Bronchial epithelial cell (primary cell): ENCODE data around the gene KCTD16. TPM values are rescaled to one million over a fixed set of nuclear protein-coding genes. Genes with fewer than 3 reads are reported as not detected.

Source experiments
- DNase-seq: peaks from one replicate; pipeline ENCODE4 v3.0.0-alpha.2; 2010; ENCODE audit warnings: low read depth
- FAIRE-seq: peaks from 2 replicates; lab custom pipeline; 2011; peaks lifted over from hg19 to GRCh38; lab: Jason Lieb, UNC
- H3K27me3 ChIP-seq: 2 replicates; pipeline ENCODE4 v1.5.1; 2011; ENCODE audit warnings: low read length; ENCODE audit not compliant: control insufficient read depth, insufficient read depth
- H3K36me3 ChIP-seq: 2 replicates; pipeline ENCODE4 v1.5.1; 2011; ENCODE audit warnings: low read length; ENCODE audit not compliant: control insufficient read depth, insufficient read depth
- H3K4me3 ChIP-seq: 2 replicates; pipeline ENCODE4 v1.5.1; 2011; ENCODE audit warnings: mild to moderate bottlenecking, low read depth, low read length, control low read depth
- CTCF ChIP-seq: IDR thresholded peaks from 2 replicates; pipeline ENCODE4 v1.5.1; 2011; ENCODE audit warnings: mild to moderate bottlenecking, moderate library complexity, low read length, control low read depth, inconsistent platforms; ENCODE audit not compliant: insufficient read depth, severe bottlenecking
- total RNA-seq: library from RNA; depleted of rRNA; stranded (reverse); fragments of >200 nt; gene quantifications from 2 replicates; pipeline ENCODE4 v1.2.1, GENCODE V29; 2014

KCTD16 gene
- total RNA-seq, 1 donor from 2014 or later, result under 0.01 TPM

- no peak overlapping the region for H3K4me3 ChIP-seq
- FAIRE-seq (no peak), DNase-seq (no peak)
- TF ChIP-seq CTCF, result no peak
- no peaks in the 10 kb centered on the region for H3K27me3 ChIP-seq
- H3K36me3 ChIP-seq, result no peaks in the 10 kb centered on the region
Observed at GRCh38 chr5:144422018-144422727, 251.5 kb downstream of the KCTD16 start.

GRCh38 chr5:144427866-144428265, 257.2 kb downstream of the KCTD16 start:
- DNase-seq (no peak), FAIRE-seq (no peak)
- no peak for TF ChIP-seq CTCF
- Histone ChIP-seq H3K36me3 (no peaks in the 10 kb centered on the region), H3K4me3 (no peak overlapping the region), H3K27me3 (no peaks in the 10 kb centered on the region)

- H3K36me3 ChIP-seq, result no peaks in the 10 kb centered on the region
- TF ChIP-seq CTCF, result no peak
- DNase-seq (no peak), FAIRE-seq (no peak)
- H3K27me3 ChIP-seq, result no peaks in the 10 kb centered on the region
- H3K4me3 ChIP-seq, result no peak overlapping the region
Observed at GRCh38 chr5:144428326-144428725, 257.7 kb downstream of the KCTD16 start.

GRCh38 chr5:144429405-144429804, 258.7 kb downstream of the KCTD16 start:
- TF ChIP-seq CTCF, result no peak
- Histone ChIP-seq H3K36me3 (no peaks in the 10 kb centered on the region), H3K27me3 (no peaks in the 10 kb centered on the region), H3K4me3 (no peak overlapping the region)
- no peak for FAIRE-seq
- DNase-seq, result no peak

GRCh38 chr5:144429905-144430304, 259.2 kb downstream of the KCTD16 start:
- Histone ChIP-seq H3K27me3 (no peaks in the 10 kb centered on the region), H3K4me3 (no peak overlapping the region), H3K36me3 (no peaks in the 10 kb centered on the region)
- no peak for DNase-seq
- no peak for TF ChIP-seq CTCF
- FAIRE-seq, result no peak
